Stimulated activated CD4-positive, alpha-beta T cell treated with anti-CD3 and anti-CD28 coated beads, Interleukin-12 subunit alpha, Interleukin-12 subunit beta, amount 100 ng/mL, for 48 hours (primary cell): ENCODE measurements around the gene ABCC9.

Source experiments
- DNase-seq, 3 donors: peaks; one replicate each; pipeline ENCODE4 v3.0.0-alpha.2; 2020; ENCODE audit warnings: low read depth in 2 of 3, low spot score in 1 of 3

The ABCC9 gene

GRCh38 chr12:21881965-21882364 lies 59.3 kb downstream of the ABCC9 start:
- no peak for DNase-seq

DNA sequence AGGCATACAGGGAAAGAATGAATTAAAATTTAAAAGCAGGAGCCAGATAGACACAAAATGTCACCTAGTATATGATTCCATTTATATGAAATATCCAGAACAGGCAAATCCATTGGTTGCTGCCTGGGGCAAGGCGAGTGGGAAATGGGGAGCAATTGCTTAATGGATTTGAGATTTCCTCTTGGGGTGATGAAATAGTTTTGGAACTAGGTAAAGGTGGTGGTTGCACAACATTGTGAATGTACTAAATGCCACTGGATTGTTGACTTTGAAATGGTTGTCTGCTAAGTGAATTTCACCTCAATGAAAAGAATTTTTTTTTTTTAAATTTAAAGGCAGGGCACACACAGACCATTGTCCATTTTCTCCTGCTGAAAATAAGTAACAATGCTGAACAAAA lies 61.9 kb downstream of the ABCC9 start:
- DNase-seq: no peak

DNA sequence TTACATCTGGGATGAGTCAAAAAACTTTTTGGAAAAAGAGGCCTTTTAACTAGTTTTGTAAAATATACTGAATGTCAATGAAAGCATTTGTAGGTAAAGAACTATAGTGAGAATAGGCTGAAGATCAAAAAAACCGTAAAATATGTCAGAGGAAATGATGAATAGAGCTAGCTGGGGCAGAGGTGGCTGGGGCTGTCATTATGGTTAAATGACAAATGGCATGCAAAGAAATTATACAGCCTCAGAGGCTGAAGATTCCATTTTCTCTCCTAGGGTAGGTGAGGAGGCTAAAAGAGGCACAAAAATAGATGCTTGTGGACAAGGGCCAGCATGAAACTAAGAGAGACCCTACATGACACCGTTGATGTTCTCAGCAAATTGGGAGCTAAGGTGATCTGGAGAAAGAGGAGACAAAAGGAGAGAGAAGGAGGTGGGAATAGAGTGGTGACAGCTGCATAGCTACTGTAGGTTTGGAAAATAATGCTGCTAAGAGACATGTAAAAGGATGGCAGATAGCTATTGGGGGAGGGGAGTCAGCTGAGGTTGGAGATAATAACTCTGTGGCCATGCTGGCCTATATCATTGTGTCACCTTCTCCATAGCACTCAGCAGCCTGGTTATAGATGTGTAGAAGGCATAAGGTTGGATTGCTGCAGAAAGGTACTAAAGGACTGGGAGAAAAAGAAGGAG lies 63.8 kb downstream of the ABCC9 start:
- DNase-seq: no peak

DNA sequence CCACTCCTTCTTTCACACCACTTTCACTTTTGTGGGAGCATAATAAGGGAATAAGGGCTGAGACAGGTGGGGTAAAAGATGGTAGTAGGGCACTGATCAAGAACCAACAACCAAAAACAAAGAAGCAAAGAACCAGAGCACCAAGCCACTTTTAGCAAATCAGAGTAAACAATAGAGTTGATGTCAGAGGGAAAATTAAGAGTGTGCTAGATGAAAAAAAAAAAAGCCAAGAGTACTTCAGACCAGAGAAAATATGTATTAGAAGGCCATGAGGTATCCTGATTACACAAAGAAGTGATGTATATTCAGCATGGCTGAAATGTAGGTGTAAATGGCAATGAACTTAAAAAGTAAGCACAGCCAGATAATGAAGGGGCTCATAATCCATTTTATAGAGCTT lies 75.4 kb downstream of the ABCC9 start:
- DNase-seq: no peak

- no peak for DNase-seq
These were observed 80.7 kb downstream of the ABCC9 start for GRCh38 chr12:21860534-21860933.

DNA sequence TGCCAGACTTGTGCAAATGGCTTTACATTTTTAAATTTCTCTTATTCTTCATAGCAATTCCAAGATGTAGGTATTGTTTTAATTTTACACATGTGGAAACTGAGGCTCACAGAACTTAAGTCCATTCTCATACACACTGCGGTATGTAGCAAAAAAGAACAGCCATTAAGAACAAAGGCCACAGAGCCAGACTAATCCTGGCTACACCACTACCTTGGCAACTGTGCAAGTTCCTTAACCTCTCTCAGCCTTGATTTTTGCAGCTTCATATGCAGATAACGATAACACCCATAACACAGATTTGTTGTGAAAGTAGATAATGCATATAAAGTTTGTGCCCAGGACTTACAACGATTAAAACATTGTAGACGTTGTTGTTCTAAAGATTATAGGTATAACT lies 81.1 kb downstream of the ABCC9 start:
- no peak for DNase-seq

DNA sequence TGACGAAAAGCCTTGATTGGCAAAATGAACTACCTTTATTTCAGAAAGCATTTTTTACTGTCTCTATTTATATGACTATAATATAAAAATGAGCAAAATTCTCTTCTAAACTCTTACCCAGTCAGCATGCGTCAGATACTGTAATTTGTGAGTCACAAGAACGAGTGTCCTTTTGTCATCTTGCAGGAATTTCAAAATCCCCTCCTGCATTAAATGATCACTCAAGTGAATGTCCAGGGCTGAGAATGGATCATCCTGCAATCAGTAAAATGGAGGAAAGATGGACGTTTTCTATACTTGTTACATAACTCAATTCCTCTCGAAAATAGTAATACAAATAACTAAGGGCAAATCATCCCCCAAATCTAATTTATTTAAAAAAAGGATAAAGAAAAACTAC lies 89.0 kb downstream of the ABCC9 start:
- no peak for DNase-seq

GRCh38 chr12:21851151-21851550 lies 90.1 kb downstream of the ABCC9 start:
- DNase-seq: no peak

- DNase-seq: no peak
These were observed 90.8 kb downstream of the ABCC9 start for GRCh38 chr12:21850419-21850818.

GRCh38 chr12:21849878-21850277 lies 91.3 kb downstream of the ABCC9 start:
- no peak for DNase-seq

GRCh38 chr12:21848192-21848591 lies 93.0 kb downstream of the ABCC9 start:
- no peak for DNase-seq

GRCh38 chr12:21843795-21844194 lies 97.4 kb downstream of the ABCC9 start:
- DNase-seq: no peak

DNA sequence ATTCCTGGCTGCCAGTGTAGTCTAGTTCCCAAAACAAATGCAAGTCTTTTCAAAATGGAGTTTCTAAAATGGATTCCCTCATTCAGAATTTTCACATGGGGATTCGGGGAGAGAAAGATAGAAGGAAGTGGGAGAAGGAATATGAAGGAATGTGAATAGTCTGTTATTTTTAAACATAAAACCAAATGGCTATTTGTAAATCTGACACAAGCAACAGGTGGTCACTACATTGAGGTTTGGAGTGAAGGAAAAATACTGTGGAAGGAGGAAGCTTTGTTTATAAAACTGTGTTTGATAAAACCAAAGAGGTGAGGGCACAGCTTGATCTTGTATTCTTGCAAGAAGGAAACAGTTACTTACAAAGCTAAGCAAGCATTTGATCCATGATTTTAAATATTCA lies 101.5 kb downstream of the ABCC9 start:
- DNase-seq: no peak

- no peak for DNase-seq
These were observed 103.4 kb downstream of the ABCC9 start for GRCh38 chr12:21837847-21838246.

GRCh38 chr12:21831791-21832344 lies 109.4 kb downstream of the ABCC9 start:
- DNase-seq: no peak

- DNase-seq: no peak
These were observed 112.4 kb downstream of the ABCC9 start for GRCh38 chr12:21828779-21829178.

- DNase-seq: no peak
These were observed 113.0 kb downstream of the ABCC9 start for GRCh38 chr12:21828136-21828775.

- DNase-seq: no peak
These were observed 114.1 kb downstream of the ABCC9 start for GRCh38 chr12:21827083-21827482.

DNA sequence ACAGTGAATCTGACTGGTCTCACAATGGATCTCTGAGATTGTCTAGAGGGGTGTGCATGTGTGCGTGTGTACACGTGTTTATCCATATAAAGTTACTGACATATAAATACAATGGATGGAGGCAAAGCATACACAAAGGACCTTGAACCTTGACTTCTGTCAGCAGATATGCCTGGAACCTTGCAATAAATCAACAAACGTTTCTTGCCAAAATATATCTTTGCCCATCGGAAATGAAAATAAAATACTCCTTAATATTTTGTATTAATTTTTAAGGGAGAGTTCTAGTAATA lies 114.7 kb downstream of the ABCC9 start:
- DNase-seq: no peak

- no peak for DNase-seq
These were observed 115.2 kb downstream of the ABCC9 start for GRCh38 chr12:21825886-21826617.

DNA sequence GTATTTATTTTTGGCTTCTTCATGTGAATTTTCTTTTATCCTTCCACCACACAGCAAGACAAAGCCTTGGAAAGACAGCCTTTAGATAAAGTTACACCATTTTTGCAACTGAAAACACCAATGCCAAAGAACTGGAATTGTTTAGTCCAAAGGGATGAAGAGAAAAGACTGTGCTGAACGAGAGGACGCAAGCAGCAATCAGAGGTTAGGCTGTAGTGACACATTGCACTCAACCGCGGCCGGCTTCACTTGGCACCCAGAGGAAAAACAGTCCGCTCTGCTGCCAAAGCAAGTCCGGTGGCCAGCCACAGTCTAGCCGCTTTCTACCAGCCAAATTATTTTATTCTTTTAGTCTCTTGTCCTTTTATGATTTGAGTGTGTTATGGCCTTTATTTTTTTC lies 117.6 kb downstream of the ABCC9 start:
- no peak for DNase-seq

DNA sequence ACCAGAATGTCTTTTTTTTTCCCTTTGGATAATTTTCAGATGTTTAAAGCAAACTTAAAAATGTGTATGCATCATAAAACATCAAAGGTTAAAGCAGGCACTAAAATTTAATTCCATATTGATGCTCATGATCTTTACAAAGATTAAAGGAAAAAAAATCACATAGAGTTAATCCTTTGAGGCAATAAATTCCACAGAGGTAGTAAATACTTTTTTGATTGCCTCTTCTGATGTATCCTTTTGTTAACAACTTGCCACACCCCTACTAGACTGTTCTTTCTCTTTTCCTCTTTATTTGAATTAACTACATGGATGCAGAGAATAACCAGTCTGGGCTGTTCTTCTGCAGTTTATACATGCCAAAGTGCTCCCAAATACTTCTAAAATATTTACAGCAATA lies 121.5 kb downstream of the ABCC9 start:
- DNase-seq: no peak
